Upper lobe of right lung (tissue), 1 donor: ENCODE results near the gene LAMA2. TPM values are rescaled to one million over a fixed set of nuclear protein-coding genes. Genes with fewer than 3 reads are reported as not detected.

Experiments used
- ATAC-seq: fragments of 200-7000 bp; cut with Tn5 transposase; one replicate; pipeline ENCODE4 v1.9.1; 2020; ENCODE audit warnings: mild to moderate bottlenecking, moderate library complexity
- DNase-seq: peaks from one replicate; pipeline ENCODE4 v3.0.0-alpha.2; 2020
- H3K27ac ChIP-seq: fragments of 200-600 bp; one replicate; pipeline ENCODE4 v1.8.0; 2022
- H3K27me3 ChIP-seq: fragments of 200-600 bp; one replicate; pipeline ENCODE4 v1.8.0; 2022; ENCODE audit warnings: mild to moderate bottlenecking
- H3K36me3 ChIP-seq: fragments of 200-600 bp; one replicate; pipeline ENCODE4 v1.8.0; 2022
- H3K4me1 ChIP-seq: fragments of 200-600 bp; one replicate; pipeline ENCODE4 v1.8.0; 2022
- H3K4me3 ChIP-seq: fragments of 200-600 bp; one replicate; pipeline ENCODE4 v1.8.0; 2022; ENCODE audit warnings: mild to moderate bottlenecking
- H3K9me3 ChIP-seq: fragments of 200-600 bp; one replicate; pipeline ENCODE4 v1.8.0; 2022
- intact Hi-C: fragments of 100-400 bp; cut with DNase I; formaldehyde crosslinking; loops from one replicate; pipeline ENCODE4 v1.11.0; 2022
- total RNA-seq: library from RNA; stranded (reverse); fragmentation: NEBNext Ultra II Directional; extraction: Animal tissue kit (Norgen Biotek cat#: 25700); gene quantifications from one replicate; pipeline ENCODE4 v1.2.1, GENCODE V29; 2021
- TF ChIP-seq, protein P1 (sequence below): fragments of 200-600 bp; IDR thresholded peaks from one replicate; pipeline ENCODE4 v1.8.0; 2022; ENCODE audit warnings: antibody characterized with exemption
- donor health status: DM: no; HTN: yes; CAD: no; lungs with severe emphysema.

LAMA2 gene
- total RNA-seq, 1 donor from 2014 or later: 42.1 TPM

DNA sequence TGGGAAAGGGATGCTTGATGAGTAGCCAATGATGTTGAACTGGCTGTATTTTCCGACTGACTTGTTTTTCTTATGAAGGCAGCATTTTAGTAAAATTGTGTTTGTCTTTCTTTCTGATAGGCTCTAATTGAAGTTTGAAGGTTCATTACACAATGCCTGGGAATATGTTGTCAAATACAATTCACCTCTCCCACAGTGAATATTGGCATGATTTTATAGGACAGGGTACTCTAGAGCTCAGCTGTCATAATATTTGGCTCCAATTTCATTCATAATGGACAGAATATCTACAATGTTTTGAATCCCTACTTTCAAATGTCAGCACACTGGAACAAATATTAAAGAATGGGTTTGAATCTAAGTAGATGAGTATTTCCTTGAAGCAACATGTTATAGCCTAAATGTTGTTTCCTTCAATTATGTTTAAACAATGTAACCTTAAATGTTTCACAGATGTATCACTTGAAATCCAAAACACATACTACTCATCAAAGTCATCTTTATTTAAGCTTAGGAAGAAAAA lies 81.4 kb downstream of the LAMA2 start:
- intact Hi-C loops: no loop called here
- TF ChIP-seq, protein P1, sequence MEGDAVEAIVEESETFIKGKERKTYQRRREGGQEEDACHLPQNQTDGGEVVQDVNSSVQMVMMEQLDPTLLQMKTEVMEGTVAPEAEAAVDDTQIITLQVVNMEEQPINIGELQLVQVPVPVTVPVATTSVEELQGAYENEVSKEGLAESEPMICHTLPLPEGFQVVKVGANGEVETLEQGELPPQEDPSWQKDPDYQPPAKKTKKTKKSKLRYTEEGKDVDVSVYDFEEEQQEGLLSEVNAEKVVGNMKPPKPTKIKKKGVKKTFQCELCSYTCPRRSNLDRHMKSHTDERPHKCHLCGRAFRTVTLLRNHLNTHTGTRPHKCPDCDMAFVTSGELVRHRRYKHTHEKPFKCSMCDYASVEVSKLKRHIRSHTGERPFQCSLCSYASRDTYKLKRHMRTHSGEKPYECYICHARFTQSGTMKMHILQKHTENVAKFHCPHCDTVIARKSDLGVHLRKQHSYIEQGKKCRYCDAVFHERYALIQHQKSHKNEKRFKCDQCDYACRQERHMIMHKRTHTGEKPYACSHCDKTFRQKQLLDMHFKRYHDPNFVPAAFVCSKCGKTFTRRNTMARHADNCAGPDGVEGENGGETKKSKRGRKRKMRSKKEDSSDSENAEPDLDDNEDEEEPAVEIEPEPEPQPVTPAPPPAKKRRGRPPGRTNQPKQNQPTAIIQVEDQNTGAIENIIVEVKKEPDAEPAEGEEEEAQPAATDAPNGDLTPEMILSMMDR: no peak
- ATAC-seq (no peak), DNase-seq (no peak)
- Histone ChIP-seq H3K27ac (no peak overlapping the region), H3K27me3 (no peaks in the 10 kb centered on the region), H3K9me3 (no peaks in the 10 kb centered on the region), H3K4me3 (no peak overlapping the region), H3K4me1 (no peaks in the 10 kb centered on the region), H3K36me3 (no peaks in the 10 kb centered on the region)

DNA sequence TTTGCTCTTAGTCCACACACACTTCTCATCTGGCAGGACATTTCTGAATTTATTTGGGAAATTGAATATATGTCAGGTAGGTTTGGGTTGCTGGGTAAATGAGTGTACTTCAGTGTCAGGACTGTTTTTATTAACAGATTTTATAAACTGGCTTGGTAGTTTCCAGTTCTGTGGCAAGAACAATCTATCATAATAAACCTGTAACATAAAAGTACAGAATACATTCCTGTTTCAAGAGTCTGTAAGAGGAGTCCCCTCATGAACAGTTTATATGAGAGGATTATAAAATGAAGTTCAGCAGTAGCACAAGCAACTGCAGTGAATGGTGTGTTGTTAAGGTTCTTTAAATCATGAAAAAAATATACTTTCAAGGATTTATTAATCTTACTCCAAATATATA lies 81.8 kb downstream of the LAMA2 start:
- no peaks in the 10 kb centered on the region for H3K27me3 ChIP-seq
- intact Hi-C loops: no loop called here
- H3K27ac ChIP-seq: no peak overlapping the region
- no peak for ATAC-seq
- no peak overlapping the region for H3K4me3 ChIP-seq
- H3K9me3 ChIP-seq: no peaks in the 10 kb centered on the region
- no peaks in the 10 kb centered on the region for H3K36me3 ChIP-seq
- no peak for DNase-seq
- TF ChIP-seq, protein P1: no peak
- H3K4me1 ChIP-seq: no peaks in the 10 kb centered on the region

DNA sequence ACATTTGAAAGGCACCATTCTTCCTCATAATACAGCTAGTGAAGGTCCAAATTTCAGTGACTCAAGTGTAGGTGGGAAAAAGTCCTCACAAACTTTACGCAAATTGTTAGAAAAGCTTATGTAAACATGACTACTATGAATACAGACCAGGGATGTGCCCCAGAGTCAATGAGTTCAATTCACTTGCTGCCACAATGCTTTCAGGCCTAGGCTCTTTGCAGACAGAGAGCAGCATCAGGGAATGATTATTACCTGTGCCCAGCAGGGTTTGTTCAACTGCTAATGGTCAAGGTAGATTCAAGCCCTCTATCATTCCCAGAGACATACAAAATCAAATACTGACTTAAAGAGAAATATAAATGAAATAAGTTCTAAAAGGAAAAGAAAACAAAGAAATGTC lies 84.0 kb downstream of the LAMA2 start:
- TF ChIP-seq, protein P1: no peak
- Histone ChIP-seq H3K36me3 (no peaks in the 10 kb centered on the region), H3K9me3 (no peaks in the 10 kb centered on the region), H3K4me1 (no peaks in the 10 kb centered on the region), H3K4me3 (no peak overlapping the region), H3K27me3 (no peaks in the 10 kb centered on the region), H3K27ac (no peak overlapping the region)
- intact Hi-C loops: no loop called here
- DNase-seq (no peak), ATAC-seq (no peak)

DNA sequence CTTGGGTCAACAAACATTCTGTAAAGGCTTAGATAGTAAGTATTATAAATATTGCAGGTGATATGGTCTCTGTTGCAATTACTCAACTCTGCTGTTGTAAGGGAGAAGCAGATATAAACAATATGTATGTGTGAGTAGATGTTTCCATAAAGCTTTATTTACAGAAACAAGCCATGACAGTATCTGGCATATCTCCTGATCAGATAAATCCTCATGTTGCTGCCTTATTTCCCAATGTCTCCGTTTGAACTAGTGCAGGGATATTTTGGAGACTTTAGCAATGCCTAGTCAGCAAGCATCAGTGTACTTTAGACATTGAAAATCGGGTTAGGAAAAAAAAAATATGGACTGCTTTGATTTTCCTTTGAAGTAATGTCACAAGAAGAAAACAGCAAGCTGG lies 96.1 kb downstream of the LAMA2 start:
- TF ChIP-seq, protein P1: no peak
- Histone ChIP-seq H3K27me3 (no peaks in the 10 kb centered on the region), H3K4me3 (no peak overlapping the region), H3K9me3 (no peaks in the 10 kb centered on the region), H3K4me1 (no peaks in the 10 kb centered on the region), H3K36me3 (no peaks in the 10 kb centered on the region), H3K27ac (no peak overlapping the region)
- no peak for DNase-seq
- ATAC-seq: no peak
- intact Hi-C loops: no loop called here

DNA sequence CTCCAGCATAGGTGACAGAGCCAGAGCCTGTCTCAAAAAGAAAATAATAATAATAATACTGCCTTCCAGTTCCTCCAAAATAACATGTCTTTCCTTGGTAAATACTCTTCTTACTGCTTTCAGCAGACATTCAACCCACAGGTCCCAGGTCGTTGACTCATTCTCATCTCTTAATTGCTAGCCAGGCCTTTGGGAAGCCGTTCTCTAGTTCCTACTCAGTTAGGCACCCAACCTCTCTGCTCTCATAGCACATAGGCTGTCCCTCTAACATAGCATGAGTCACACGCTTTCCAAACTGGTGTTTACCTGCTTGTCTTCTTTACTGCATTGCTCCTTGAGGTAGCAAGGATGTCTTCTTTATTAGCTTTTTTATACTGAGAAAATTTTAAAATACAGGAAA lies 98.8 kb downstream of the LAMA2 start:
- intact Hi-C loops: no loop called here
- H3K4me1 ChIP-seq: no peaks in the 10 kb centered on the region
- no peak for ATAC-seq

More for the DNA sequence above, 98.8 kb downstream of the LAMA2 start:
- H3K27ac ChIP-seq: no peak overlapping the region
- TF ChIP-seq, protein P1: no peak
- DNase-seq: no peak
- no peaks in the 10 kb centered on the region for H3K27me3 ChIP-seq
- no peaks in the 10 kb centered on the region for H3K9me3 ChIP-seq
- no peaks in the 10 kb centered on the region for H3K36me3 ChIP-seq
- H3K4me3 ChIP-seq: no peak overlapping the region
